EL (cell line): ENCODE data around the gene LCE1B.
A peak's percentile ranks its signal among the peaks of the same experiment; 100 is the strongest.

Source experiments
- DNase-seq: peaks from one replicate; pipeline ENCODE4 v3.0.0-alpha.2; 2016

Gene LCE1B, protein sequence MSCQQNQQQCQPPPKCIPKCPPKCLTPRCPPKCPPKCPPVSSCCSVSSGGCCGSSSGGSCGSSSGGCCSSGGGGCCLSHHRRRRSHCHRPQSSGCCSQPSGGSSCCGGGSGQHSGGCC

DNA sequence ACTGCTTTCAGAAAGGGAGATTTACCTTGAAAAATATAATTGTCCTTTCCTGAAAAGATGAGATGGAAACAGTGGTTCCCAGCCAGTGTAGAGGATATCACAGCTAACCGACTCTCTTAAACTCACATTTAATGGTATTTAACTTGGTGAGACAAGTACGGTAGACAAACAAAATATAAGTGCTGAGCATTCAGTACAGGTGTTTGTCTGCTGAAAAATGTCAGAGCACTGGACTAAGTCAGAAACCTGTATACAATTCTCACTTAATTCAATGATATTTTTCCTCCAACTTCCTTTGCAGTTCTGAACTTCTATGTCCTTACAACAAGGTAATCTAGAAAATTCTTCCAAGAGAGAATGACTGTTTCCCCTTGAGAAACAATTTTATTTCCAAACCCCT, at the start of gene LCE1B:
Gene LCE1B, plus strand, starts transcription at position 301 of the 400 bp plus-strand sequence. CDS start 476 bp downstream, outside the sequence.
- DNase-seq = no peak

DNA sequence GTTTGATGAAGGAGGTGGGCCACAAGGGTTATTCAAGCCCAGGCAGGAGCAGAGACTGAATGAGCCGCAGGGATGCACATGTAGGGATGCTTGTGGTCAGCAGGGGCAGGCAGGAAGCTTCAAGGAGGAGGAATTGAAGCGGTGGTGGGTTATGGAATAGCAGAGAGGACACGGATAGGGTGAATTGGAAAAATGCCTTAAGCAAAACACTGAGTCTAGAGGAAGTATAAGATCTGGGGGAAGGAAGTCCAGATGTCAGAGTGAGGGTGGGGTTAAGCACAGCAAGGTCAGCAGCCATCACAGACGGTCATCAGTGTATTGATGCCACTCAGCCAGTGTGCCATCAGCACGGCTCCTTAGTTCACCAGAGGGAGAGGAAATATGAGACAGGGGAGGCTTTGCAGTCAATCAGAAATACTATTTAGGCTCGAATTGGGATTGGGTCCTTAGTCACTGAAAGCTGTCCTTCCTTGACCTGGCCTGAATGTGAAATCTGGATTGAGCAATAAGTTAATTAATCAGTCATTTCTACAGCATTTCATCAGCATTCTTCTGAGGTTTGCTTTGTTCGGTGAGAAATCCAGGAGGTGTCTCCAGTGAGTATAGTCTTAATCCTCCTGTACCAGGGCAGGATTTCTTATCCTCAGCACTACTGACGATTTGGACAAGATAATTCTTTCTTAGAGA, 42.8 kb upstream of the LCE1B start:
- DNase-seq = peak; percentile 37

DNA sequence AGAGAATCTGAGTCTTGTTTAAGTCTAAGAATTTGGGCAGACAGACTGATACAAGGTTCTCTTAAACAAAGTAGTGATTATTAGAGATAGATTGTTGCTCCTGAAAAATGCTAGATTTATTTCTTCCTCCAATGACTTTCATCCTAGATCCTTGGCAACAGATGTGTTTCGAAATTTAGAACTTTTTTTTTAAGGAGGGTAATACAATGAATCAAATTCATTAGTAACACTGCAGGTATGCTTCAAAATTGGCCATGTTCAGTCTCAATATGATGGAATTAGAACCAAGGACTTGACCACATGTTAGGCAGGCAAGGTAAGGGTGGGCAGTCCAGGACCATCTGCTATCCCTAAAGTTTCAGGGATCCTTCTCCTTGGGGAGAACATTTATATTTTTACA, 41.4 kb upstream of the LCE1B start:
- DNase-seq = no peak

DNA sequence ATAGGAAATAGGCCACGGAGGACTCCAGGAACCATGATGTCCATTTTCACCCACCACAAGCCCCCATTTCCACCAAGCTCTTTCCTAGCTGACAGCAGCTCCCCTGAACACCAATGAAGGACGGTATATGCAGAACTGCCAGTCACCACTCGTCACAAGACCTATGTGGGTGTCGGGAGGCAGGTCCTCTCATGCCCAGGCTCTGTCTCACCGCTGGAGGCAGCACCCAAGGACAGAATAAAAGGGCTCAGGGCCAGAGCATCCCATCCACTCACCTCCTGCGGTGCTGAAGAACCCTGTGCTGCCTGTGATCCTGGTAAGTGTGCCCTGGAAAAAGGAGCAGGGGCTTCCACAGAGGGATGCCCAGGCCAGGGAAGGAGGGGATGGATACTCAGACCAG, 36.9 kb upstream of the LCE1B start, which contains the start of gene LCE1F:
Gene LCE1F, plus strand, starts transcription at position 266 of the 400 bp plus-strand sequence. CDS start 1,232 bp downstream, outside the sequence.
- DNase-seq = no peak

DNA sequence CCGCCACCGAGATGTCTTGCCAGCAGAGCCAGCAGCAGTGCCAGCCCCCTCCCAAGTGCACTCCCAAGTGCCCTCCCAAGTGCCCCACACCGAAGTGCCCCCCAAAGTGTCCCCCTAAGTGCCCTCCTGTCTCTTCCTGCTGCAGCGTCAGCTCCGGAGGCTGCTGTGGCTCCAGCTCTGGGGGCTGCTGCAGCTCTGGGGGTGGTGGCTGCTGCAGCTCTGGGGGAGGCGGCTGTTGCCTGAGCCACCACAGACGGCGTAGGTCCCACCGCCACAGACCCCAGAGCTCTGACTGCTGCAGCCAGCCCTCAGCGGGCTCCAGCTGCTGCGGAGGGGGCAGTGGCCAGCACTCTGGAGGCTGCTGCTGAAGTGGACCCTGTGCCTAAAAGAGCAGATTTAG, 35.4 kb upstream of the LCE1B start:
- DNase-seq = no peak

DNA sequence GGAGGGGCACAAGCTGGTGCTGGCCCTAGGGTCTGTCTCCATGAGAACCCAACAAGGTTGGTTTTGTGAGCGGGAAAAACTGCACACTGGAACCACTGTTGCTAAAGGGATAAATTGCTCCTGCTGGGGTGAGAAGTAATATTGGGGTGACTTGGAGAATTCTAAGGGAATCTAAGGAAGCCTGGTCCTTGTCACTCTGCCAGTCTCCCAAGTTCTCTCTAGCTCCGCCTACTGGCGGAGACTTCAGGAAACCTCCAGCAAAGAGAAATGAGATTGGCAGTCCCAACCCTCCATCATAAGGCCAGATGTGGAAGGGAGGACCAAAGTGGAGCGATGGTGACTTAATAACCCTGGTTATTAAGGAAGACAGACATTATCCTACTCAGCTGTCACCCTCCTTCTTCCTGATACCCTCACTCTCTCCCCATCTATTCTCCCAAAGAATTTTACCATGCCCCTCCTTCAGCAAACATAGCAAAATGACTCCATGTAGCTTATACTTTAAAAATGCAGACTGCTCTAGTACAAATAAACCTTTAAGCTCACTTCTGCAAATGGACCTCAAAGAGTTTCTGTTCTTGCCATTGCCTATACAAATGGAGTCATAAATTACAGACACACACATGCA, 34.1 kb upstream of the LCE1B start:
- peak; percentile 46 for DNase-seq

DNA sequence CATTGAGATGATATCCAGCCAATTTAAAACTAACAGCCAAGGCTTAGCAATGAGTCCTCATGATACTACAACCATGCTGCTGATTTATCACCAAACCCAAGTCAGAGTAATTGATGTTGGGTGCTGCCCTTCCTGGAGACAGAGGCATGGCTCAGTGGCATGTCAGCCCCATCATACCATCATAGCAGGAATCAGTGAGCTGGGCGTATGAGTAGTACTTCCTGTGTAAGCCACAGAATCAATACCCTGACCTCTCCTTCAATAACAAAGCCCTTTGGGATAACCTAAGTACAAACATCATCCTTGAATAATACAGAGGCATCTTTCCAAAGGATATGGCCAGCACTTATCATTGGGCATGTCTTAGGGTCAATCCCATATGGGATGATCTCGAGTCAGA, 28.7 kb upstream of the LCE1B start:
- no peak for DNase-seq

DNA sequence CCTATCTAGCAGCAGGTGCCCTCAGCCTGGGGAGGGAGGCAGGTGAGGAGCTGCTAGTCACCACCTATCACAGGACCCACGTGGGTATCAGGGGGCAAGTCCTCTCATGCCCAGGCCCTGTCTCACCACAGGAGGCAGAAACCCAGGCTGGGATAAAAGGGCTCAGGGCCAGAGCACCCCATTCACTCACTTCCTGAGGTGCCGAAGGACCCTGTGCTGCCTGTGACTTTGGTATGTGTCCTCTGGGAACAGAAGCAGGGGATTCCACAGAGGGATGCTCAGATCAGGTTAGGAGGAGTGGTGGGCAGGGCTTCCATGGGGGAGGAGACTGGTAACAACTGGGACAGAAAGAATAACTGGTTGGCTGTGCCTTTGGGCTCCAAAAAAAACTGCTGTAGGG, 25.7 kb upstream of the LCE1B start, which contains the start of gene LCE1E:
Gene LCE1E, plus strand, starts transcription at position 181 of the 400 bp plus-strand sequence. CDS start 1,043 bp downstream, outside the sequence.
- DNase-seq = no peak

DNA sequence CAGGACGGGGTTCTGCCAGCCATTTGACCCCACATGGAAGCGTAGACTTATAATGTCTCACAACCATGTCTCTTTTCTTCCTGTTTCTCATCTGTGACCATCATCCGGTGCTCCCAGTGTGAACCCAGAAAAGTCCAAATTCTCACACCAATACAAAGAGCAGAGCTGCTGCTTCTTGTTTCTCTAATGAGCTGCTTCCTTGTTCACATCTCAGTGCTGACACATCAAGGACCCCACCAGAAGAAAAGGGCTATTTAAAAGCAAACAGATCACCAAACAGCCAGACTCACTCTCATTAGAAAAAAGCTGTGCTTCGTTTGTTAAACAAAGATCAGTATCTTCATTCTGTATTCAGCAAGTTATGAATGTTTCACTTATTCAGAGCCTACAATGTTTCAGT, 16.1 kb upstream of the LCE1B start:
- DNase-seq = no peak

DNA sequence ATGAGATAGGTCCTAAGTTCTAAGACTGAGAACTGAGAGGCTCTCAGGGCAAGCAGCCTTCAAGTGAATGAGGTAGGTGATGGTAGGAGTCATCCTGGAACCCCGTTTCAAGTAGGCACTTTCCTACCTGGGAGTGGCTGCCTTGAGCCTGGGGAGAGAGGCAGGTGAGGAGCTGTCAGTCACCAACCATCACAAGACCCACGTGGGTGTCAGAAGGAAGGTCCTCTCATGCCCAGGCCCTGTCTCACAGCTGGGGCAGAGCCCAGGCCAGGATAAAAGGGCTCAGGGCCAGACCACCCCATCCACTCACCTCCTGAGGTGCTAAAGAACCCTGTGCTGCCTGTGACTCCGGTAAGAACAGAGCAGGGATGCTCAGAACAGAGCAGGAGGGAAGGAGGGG, 15.3 kb upstream of the LCE1B start, which contains the start of gene LCE1D:
Gene LCE1D, plus strand, starts transcription at position 301 of the 400 bp plus-strand sequence. CDS start 1,074 bp downstream, outside the sequence.
- no peak for DNase-seq

DNA sequence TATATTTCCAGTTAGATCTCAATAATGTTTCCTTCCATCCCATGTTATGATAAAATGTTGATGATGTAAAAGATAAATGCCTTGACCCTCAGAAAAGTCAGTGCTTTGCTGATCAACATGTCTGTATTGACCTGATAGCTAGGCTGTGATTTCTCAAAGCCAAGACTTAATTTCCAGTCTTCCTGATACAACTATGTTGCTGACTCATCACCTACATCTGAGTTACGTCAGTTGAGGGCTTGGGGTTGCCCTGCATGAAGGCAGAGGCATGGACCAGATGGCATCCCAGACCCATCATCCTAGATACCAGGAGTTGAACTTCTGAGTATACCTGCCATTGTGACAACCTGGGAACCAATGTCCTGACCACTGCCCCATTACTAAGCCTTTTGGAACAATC, 10.4 kb upstream of the LCE1B start:
- no peak for DNase-seq

DNA sequence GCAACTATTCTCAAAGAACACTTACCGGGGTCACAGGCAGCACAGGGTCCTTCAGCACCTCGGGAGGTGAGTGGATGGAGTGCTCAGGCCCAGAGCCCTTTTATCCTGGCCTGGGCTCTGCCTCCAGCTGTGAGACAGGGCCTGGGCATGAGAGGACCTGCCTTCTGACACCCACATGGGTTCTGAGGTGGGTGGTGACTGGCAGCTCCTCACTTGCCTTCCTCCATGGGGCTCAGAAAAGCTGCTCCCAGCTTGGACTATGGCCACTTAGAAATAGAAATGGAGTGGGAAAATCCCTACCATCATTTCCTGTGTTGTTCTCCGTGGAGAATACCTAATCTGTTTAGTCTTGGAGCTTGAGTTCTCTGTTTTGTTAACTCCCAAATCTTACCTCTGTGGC, 5.2 kb upstream of the LCE1B start, which contains the start of gene LCE1C:
Gene LCE1C, minus strand, starts transcription at position 76 of the 400 bp plus-strand sequence. CDS start 1,173 bp downstream, outside the sequence.
- no peak for DNase-seq

DNA sequence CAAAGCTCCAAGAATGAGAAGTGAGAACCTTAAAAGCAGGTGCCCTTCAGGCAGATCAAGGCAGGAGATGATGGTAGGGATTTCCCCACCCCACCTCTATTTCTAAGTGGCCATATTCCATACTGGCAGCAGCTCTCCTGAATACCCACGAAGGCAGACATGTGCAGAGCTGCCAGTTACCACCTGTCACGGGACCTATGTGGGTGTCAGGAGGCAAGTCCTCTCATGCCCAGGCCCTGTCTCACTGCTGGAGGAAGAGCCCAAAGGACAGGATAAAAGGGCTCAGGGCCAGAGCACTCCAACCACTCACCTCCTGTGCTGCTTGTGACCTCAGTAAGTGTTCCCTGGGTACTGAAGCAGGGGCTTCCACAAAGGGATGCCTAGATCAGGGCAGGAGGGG, 721 bp upstream of the LCE1B start:
- DNase-seq = no peak

DNA sequence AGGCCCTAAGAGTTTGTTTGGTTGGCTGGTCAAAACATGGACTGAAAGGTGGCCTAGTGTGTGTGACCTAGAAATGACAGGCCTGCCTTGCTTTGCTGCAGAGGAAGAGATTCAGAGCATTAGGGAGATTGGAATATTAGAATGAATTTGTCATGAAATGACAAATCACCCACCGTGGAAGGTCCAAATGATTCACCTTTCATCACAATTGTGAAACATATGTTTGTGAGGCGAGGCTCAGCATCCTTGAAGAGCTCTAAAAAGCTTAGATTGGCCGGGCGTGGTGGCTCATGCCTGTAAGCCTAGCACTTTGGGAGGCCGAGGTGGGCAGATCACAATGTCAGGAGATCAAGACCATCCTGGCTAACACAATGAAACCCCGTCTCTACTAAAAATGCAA, 5.5 kb downstream of the LCE1B start:
- DNase-seq = no peak

DNA sequence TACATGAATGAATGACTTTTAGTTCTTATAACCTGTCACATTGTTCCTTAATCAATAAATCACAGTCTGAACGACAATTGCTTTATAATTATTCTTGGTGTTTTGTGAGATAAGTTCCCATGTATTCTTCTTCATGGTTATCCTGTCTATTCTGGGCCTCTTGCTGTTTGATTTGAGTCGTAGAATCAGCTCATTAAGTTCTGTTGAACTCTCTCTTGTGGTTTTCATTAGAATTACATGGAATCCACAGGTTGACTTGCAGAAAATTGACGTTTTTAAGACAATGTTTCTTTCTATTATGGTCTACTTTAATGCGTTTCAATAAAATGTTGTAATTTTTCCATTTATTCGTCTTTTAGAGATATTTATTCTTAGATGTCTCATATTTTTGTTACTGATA, 11.5 kb downstream of the LCE1B start:
- DNase-seq = no peak

DNA sequence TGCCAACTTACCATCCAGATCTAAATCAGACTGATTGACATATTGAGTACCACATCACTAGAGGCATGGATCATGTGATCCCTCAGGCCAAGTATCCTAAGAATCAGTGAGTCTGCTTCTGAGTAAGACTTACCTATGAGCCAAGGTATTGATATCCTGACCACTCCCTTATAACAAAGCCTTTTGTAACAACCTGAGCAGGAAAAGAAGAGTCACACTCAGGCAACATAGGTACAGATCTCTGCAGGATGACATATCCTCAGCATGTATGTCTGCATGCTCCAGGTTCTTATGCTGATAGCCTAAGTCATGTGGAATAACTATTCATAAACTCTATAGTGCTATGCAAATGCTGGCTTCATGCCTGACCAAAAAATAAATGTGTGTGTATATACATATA, 13.2 kb downstream of the LCE1B start:
- no peak for DNase-seq

DNA sequence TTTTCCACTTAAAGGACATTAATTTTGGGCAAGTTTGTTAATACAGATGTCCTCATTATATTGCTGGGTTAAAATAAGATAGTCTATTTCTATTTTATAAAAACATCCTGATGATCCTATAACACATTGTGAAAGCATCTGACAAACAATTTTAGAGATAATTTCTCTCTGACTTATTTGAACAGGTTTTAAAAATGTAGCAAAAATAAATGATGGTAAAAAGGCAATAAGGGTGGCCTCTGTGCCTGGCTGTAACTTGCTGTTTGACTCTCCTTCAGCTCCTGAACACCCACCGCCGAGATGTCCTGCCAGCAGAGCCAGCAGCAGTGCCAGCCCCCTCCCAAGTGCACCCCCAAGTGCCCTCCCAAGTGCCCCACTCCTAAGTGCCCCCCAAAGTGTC, 15.4 kb downstream of the LCE1B start, which contains the start of gene LCE1A:
Gene LCE1A, plus strand, starts transcription at position 301 of the 400 bp plus-strand sequence. Its CDS starts 0 bp downstream, at position 301.
- DNase-seq = no peak

DNA sequence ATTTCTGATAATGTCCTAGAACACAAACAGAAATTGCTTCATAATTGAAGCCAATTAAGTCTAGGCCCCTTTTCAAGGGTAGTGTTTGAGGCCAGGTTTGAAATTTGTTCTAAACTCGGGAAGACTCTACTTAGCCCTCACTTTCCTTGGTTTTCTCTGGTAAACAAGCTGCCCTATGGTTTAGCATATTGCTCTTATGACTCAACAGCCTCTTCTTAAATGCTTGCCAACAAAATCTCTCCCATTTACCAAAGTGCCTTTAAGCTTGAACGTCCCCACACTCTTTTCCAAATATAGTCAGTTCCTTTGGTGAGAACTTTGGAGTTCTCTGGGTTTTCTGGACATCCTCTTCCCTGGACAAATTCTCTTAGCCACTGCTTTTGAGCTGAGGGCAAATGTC, 25.1 kb downstream of the LCE1B start:
- DNase-seq = no peak

DNA sequence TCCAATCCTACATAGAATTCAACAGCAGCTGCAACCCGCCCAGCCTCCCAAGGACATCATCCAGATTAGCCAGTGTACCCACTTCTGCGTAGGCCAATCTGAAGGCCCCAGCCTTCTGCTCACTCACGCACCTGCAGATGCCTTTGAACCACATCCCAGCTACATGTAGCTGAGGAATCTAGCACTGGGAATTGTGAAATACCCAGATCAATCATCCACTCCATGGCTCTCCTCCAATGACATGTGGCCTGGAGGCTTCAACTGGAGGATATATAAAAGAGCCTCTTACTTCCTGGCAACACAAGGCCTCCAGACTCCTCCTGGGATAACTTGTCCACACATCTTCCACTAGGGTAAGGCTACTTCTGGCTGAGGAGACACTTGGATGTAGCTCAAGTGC, 30.8 kb downstream of the LCE1B start, which contains the start of gene LCE6A:
Gene LCE6A, plus strand, starts transcription at position 301 of the 400 bp plus-strand sequence. CDS start 665 bp downstream, outside the sequence.
- no peak for DNase-seq

DNA sequence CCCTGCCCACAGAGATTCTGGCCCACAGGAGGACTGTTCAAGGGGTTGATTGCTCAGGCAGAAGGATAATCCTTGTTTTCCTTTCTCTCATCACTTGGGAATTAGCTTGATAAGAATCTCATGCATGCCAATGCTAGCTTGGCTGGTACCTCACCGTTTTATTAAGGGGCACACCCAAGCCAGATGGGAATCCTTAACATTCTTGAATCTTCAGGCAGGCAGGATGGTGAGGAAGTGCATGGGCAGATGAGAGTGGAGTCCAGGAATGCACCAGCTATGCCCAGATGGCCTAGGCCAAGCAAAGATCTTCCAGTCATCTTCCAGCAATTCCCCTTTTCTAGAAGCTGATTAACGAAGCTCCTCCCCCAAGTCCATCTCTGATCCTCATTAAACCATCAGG, 43.9 kb downstream of the LCE1B start:
- DNase-seq = peak; percentile 58

DNA sequence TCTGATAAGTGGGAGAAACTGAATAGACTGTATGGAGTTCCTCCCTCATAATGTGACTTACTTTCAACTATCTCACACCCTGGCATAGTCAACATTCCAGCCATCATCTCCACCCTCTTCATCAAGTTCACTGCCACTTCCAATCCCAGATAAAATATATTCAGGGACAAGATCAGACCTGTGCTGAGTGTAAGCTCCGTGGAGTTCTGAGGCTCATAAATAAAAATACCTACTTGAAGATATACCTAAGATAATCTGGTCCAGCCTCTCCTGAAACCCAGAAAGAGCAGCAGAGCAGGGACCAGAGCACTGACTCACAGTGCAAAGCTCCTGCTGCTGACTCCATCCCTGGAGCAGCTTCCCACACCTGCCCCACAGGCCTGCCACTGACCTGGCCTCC, 46.3 kb downstream of the LCE1B start:
- DNase-seq = no peak

DNA sequence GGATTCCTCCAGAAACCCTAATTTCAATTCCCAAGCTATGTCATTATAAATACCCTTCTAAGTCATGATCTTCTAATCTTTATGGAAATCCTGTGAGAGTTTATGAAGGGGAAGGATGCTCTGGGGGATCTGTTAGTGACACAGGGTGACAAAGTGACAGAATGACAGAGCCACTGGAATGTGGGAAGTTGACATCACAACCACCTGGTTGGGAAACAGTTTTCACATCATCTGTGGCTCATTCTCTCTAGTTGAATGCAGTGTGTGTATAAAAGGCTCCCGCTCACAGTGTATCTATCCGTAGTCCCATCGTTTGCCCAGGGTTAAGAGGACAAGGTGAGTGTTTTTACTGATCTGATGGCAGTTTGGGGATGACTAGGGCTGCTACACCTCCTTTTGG, 47.9 kb downstream of the LCE1B start, which contains the start of gene LCE7A:
Gene LCE7A, plus strand, starts transcription at position 301 of the 400 bp plus-strand sequence. CDS start 702 bp downstream, outside the sequence.
- DNase-seq = no peak

DNA sequence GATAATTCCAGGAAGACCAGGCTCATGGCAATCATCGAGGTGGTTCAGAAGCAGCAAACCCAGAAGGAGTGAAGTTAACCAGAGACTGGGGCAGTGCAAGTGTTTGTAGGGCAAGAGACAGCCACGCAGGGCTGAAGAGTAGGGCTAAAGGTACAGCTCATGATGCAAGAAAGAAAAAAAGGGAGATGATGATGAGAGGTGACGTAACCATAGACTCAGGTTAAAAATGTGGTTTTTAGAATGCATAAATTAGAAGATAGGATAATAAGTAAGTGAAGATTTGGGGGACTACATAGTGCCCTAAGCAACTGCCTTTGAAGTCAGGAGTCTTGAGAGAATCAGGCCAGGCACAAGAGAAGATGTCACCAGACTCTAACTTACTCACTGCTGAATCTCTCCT, 48.4 kb downstream of the LCE1B start:
- DNase-seq = no peak

DNA sequence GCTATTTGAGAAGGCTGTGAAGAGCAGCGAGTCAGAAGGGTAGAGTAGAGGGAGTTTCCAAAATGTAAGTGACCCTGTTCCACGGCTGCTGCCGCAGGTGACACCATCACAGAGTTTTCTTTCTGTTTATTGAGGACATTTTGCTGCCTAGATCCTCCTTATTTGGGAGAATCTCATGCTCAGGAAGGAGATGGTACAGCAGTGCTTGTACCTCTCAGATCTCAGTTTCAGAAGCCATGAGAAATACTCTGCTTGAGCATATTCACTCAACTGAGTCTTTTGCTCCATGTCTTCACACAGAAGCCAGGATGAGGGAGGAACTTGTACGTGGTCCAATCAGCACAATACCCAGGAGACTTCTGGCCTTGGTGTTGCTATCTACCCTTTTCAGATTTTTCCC, 49.6 kb downstream of the LCE1B start:
- no peak for DNase-seq
